Left ventricle myocardium superior (tissue), 1 donor: ENCODE data around the gene CTTNBP2NL. TPM values are rescaled to one million over a fixed set of nuclear protein-coding genes. Genes with fewer than 3 reads are reported as not detected.
"Not testable (repeated sequence)": the region's sequence is repeated elsewhere in the genome, so short reads cannot be mapped to it uniquely, and the experiment has no call there.

Source experiments
- ATAC-seq: fragments of 200-7000 bp; cut with Tn5 transposase; one replicate; pipeline ENCODE4 v1.9.1; 2020; ENCODE audit warnings: mild to moderate bottlenecking, moderate library complexity
- DNase-seq: peaks from one replicate; pipeline ENCODE4 v3.0.0-alpha.2; 2020
- intact Hi-C: fragments of 100-400 bp; cut with micrococcal nuclease; formaldehyde crosslinking; loops from one replicate; pipeline ENCODE4 v1.11.0; 2022
- total RNA-seq: library from RNA; stranded (reverse); fragmentation: NEBNext Ultra II Directional; extraction: Animal tissue kit (Norgen Biotek cat#: 25700); gene quantifications from one replicate; pipeline ENCODE4 v1.2.1, GENCODE V29; 2021
- donor health status: DM: no; HTN: yes; CAD: no; lungs with severe emphysema.

CTTNBP2NL gene
- total RNA-seq, 1 donor from 2014 or later: 12.6 TPM

- ATAC-seq (peak; percentile 59), DNase-seq (no peak)
- intact Hi-C loops: no loop called here
Measured at GRCh38 chr1:112383759-112384370, 12.1 kb upstream of the CTTNBP2NL start.

DNA sequence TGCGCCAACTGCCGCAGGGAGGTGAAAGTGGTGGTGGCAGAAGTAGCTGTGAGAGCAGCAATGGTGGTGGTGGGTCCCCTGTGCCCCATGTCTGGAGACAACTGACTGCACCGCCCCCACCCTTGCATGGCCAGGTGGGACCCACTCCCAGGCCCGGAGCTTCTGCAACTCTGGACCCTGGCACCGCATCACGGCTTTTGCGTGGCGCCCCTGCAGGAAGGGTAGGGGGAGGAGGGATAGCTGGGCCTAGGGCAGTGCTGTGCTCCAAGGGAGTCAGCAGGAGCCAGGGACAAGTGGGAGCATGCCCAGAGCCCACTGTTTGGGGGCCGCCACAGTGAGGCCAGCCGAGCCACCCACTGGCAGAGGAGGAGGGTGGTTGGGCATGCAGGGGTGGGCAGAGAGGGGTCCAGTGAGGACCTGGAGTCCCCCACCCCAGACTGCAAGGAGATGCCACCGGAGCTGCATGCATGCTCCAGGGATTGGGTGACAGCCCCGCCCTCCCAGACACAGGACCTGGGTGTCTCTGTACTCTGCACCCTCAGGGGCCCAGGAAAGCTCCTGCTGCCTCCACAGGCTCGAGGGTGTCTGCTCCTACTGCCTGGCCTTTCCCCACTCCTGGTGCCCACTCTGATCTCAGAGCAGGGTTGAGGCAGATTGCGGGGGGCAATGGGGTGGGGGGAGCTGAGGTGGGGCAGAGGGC is 9.8 kb upstream of the CTTNBP2NL start:
- no peak for ATAC-seq
- no peak for DNase-seq
- intact Hi-C loops: no loop called here

DNA sequence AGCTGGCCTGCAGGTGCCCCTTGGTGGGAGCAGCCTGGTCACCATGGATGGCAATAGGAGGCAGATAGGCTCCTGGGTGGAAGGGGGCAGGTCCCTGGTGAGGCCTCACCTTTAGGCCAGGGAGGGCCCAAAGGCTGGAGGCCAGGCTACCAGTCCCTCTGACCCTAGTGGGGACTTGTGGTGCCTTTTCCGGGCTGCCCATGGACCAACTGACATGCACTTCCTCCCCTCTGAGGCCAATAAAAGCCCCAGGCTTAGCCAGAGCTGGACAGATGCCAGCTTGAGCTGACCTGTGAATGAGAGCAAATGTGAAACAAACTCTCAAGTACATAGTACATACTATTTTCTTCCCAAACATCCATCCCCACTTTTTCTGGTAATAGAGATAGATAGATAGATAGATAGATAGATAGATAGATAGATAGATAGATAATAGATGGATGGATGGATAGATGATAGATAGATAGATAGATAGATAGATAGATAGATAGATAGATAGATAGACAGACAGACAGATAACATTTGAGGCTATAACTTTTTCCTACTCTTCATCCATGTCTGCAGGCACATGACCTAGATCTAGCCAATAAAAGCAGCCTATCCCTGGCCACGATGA is 9.2 kb upstream of the CTTNBP2NL start:
- no peak for ATAC-seq
- intact Hi-C loops: no loop called here
- DNase-seq: no peak

- ATAC-seq (no peak), DNase-seq (no peak)
- intact Hi-C loops: no loop called here
Measured at GRCh38 chr1:112387807-112388206, 8.2 kb upstream of the CTTNBP2NL start.

DNA sequence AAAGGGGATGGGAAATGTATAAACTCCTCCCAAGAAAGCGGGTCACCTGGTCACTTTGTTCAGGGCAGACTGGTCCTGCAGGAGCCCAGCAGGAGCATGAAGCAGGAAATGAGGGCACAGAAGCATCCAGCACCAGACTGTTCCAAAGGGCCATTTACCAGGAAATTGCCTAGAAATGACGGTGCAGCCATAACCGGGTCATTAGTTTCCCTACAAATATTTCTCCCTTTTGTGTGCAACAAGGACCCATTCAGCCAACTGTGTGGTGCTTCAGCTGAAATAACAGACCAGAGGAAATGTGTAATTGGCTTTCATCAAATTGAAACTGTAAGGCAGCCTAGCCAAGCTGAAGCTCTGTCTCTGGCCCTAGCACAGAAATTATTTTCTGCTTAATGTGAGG is 7.6 kb upstream of the CTTNBP2NL start:
- DNase-seq (no peak), ATAC-seq (no peak)

GRCh38 chr1:112389689-112390088 is 6.3 kb upstream of the CTTNBP2NL start:
- DNase-seq: no peak
- intact Hi-C loops: loop anchor here (2.0 to 10.0 kb wide), 2 partner anchors 77 to 315 kb away; partner anchors contain the start of gene RHOC
- no peak for ATAC-seq

More for the DNA sequence above, 7.6 kb upstream of the CTTNBP2NL start:
- intact Hi-C loops: no loop called here

GRCh38 chr1:112390335-112390734 is 5.7 kb upstream of the CTTNBP2NL start:
- ATAC-seq, DNase-seq: not testable (repeated sequence)
- intact Hi-C loops: loop anchor here (2.0 to 10.0 kb wide), 2 partner anchors 76 to 314 kb away; partner anchors contain the start of gene RHOC

- DNase-seq (peak; percentile 84), ATAC-seq (peak; percentile 86)
- intact Hi-C loops: loop anchor here (2.0 to 10.0 kb wide), 2 partner anchors 76 to 314 kb away; partner anchors contain the start of gene RHOC
Measured at GRCh38 chr1:112390775-112391602, 5.0 kb upstream of the CTTNBP2NL start.

GRCh38 chr1:112391603-112391940 is 4.4 kb upstream of the CTTNBP2NL start:
- intact Hi-C loops: loop anchor here (2.0 to 10.0 kb wide), 2 partner anchors 75 to 313 kb away; partner anchors contain the start of gene RHOC
- ATAC-seq: no peak
- no peak for DNase-seq

DNA sequence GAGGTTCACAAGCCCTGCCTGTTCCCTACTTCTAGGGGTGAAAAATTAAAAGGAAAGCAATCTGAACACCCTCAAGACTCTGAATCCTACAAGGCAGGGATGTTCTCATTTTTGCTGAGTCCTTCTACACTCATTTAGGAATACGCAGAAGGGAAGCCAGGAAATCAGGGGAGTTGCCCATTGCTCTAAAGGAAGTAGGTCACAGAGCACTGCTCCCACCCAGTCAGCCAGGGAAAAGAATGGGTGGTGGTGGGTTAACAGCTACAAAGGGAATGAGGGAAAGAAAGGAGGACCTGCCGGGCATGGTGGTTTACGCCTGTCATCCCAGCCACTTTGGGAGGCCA is 2.4 kb upstream of the CTTNBP2NL start:
- ATAC-seq (peak; percentile 35), DNase-seq (peak; percentile 34)
- intact Hi-C loops: loop anchor here (10.0 kb wide), 1 partner anchor 311 kb away; the partner anchor contains the start of gene RHOC

GRCh38 chr1:112394743-112395062 is 1.3 kb upstream of the CTTNBP2NL start:
- DNase-seq (no peak), ATAC-seq (no peak)
- intact Hi-C loops: loop anchor here (10.0 kb wide), 1 partner anchor 310 kb away; the partner anchor contains the start of gene RHOC

DNA sequence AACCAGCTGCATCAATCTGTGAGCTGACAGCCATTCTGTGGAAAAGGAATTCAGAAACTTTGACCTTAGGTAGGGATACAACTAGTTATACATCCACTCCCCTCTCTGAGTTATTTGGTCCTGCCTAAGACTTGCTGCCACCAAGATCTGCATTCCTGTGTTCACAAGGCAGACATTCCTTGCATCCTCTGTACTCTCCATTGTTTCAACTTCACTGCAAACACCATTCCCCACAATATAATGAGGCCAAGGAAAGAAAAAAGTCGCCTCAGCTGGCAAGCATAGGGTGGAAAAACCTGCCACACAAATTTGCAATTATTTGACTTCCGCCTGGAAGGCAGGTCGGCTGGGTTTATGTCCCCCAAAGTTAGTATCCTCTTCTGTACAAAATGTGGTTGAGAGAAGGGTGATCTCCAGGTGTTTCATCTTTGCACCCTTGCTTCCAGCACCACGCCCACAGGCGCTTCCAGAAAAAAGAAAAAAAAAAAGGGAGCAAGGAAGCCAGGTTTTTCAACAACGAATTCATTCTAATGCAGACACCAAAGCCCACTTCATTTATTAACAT is 676 bp upstream of the CTTNBP2NL start:
- intact Hi-C loops: loop anchor here (10.0 kb wide), 1 partner anchor 309 kb away; the partner anchor contains the start of gene RHOC
- DNase-seq (no peak), ATAC-seq (no peak)

GRCh38 chr1:112396653-112397471 is 848 bp downstream of the CTTNBP2NL start:
- intact Hi-C loops: loop anchor here (10.0 kb wide), 1 partner anchor 308 kb away; the partner anchor contains the start of gene RHOC
- ATAC-seq (no peak), DNase-seq (no peak)

DNA sequence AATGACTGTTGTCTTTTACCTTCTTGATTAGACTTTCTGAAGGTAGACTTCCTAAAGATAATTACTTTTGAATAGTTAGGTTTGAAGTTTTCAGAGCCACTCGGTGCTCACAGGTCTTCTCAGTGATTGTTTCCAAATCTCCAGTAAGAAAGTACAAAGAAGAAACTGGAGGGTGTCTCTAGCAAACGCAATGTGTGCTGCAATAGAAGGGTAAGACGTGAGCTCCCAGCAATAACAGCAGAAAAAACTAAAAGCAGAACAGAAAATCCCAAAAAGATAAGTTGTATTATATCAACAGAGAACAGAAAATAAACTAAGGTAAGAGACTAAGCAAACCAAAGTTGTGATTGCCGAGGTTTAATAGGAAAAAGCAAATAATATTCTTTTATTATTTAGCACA is 1.8 kb downstream of the CTTNBP2NL start:
- no peak for DNase-seq
- intact Hi-C loops: loop anchor here (10.0 kb wide), 1 partner anchor 307 kb away; the partner anchor contains the start of gene RHOC
- no peak for ATAC-seq

DNA sequence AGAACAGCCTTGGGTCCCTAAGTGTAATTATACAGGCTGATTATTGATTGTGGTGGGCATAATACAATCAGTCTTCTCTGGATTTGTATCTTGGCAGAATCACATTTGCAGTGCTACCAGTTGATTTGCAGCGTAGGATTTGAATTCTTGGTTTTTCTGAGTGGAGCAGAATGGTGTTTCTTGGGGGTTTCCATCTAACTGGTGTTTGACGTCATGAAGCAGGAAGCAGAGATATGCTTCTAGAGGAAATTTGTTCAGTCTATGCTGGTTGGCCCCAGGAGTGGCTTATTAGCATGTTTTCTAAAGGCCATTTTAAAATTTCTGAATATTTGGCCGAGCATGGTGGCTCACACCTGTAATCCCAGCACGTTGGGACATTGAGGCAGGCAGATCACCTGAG is 3.4 kb downstream of the CTTNBP2NL start:
- intact Hi-C loops: loop anchor here (10.0 kb wide), 1 partner anchor 305 kb away; the partner anchor contains the start of gene RHOC
- no peak for ATAC-seq
- no peak for DNase-seq

DNA sequence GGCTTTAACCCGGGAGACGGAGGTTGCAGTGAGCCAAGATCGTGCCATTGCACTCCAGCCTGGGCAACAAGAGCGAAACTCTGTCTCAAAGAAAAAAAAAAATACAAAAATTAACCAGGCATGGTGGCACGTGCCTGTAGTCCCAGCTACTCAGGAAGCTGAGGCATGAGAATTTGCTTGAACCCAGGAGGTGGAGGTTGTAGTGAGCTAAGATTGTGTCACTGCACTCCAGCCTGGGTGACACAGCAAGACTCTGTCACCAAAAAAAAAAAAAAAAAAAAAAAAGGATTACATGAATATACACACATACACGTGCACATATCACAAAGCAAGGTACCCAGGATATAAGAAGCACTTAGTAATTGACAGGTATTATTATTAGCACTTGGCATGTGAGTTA is 4.7 kb downstream of the CTTNBP2NL start:
- DNase-seq, intact Hi-C loops, ATAC-seq: not testable (repeated sequence)

- DNase-seq (no peak), ATAC-seq (no peak)
- intact Hi-C loops: no loop called here
Measured at GRCh38 chr1:112402682-112403643, 6.9 kb downstream of the CTTNBP2NL start.
